ENCODE measurements around the gene DNAH5. TPM values are rescaled to one million over a fixed set of nuclear protein-coding genes. Genes with fewer than 3 reads are reported as not detected.

Gene DNAH5
- total RNA-seq, 2 experiments from 2014 or later: not detected

DNA sequence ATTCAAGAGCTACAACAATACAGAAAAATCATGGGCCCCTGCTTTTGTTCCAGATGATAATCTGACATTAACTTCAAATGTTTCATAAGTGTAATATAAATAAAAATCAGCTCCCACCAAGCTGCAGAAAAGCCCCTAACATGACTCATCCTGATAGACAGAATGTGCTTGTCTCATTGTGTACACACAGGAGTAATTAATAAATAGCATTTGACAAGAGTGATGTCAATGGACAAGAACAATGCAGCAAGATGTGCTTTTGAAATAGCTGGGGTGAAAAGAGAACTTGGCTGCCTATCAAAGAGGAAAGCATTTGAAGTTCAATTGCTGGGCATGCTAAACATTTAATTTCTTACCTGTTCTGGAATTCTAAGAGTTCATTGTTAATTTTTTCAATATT, 79.2 kb downstream of the DNAH5 start:
- H3K27me3 Mint-ChIP-seq: no peaks in the 10 kb centered on the region
- H3K27ac ChIP-seq (ENCODE audit: low read depth in 1 of 2, low read length in 2 of 2): no peak overlapping the region
- no peak overlapping the region for H3K27ac Mint-ChIP-seq
- intact Hi-C loops (cut with DNase I, micrococcal nuclease): no loop called here
- ChIA-PET POLR2A (no interaction called here), CTCF (interaction anchor here (1.2 kb wide), 1 partner anchor 43 kb away, joined by 3 read pairs; no protein-coding TSS in a partner anchor)
- ATAC-seq (ENCODE audit: poor library complexity): no peak
- no peak overlapping the region for H3K4me3 Mint-ChIP-seq
- H3K4me1 ChIP-seq (ENCODE audit: insufficient read depth, low read length): no peaks in the 10 kb centered on the region
- H3K27me3 ChIP-seq (ENCODE audit: control insufficient read depth in 1 of 2, insufficient read depth in 2 of 2, low read length in 2 of 2): no peaks in the 10 kb centered on the region
- no peaks in the 10 kb centered on the region for H3K36me3 ChIP-seq (ENCODE audit: insufficient read depth, low read length)
- H3K4me3 ChIP-seq (ENCODE audit: low read length): no peak overlapping the region
- DNase-seq: no peak
- H3K36me3 Mint-ChIP-seq (ENCODE audit: low read depth): no peaks in the 10 kb centered on the region
- no peaks in the 10 kb centered on the region for H3K4me1 Mint-ChIP-seq (ENCODE audit: low read depth)
- peaks cover 0 to 4% of the 10 kb centered on the region in 2 experiments for H3K9me3 ChIP-seq (ENCODE audit: control insufficient read depth in 1 of 2, insufficient read depth in 1 of 2, low read length in 2 of 2)
- H3K9me3 Mint-ChIP-seq: peaks cover 8% of the 10 kb centered on the region
- TF ChIP-seq, protein P1, sequence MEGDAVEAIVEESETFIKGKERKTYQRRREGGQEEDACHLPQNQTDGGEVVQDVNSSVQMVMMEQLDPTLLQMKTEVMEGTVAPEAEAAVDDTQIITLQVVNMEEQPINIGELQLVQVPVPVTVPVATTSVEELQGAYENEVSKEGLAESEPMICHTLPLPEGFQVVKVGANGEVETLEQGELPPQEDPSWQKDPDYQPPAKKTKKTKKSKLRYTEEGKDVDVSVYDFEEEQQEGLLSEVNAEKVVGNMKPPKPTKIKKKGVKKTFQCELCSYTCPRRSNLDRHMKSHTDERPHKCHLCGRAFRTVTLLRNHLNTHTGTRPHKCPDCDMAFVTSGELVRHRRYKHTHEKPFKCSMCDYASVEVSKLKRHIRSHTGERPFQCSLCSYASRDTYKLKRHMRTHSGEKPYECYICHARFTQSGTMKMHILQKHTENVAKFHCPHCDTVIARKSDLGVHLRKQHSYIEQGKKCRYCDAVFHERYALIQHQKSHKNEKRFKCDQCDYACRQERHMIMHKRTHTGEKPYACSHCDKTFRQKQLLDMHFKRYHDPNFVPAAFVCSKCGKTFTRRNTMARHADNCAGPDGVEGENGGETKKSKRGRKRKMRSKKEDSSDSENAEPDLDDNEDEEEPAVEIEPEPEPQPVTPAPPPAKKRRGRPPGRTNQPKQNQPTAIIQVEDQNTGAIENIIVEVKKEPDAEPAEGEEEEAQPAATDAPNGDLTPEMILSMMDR (IDR thresholded peaks at IDR 0.05): no peak

DNA sequence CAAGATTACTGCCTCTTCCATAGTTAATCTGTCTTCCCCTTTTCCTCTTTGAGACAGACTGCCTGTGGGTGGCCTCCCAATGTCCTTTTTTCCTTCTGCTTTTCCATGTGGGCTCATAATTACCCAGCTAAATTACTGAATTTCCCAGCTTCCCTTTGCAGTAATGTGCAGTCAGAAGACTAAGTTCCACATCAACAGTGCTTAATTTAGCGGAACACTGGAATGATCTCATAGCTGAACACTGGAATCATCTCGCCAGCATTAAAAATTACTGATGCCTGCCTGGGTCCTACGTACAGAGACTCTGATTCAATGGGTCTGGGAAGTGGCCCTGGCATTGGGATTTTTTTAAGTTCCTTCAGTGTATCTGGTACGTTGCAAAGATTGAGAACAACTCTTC, 84.3 kb downstream of the DNAH5 start:
- no peak overlapping the region for H3K27ac ChIP-seq (ENCODE audit: low read depth in 1 of 2, low read length in 2 of 2)
- TF ChIP-seq, protein P1 (IDR thresholded peaks at IDR 0.05): no peak
- intact Hi-C loops (cut with DNase I, micrococcal nuclease): no loop called here
- peaks cover 0 to 4% of the 10 kb centered on the region in 2 experiments for H3K9me3 ChIP-seq (ENCODE audit: control insufficient read depth in 1 of 2, insufficient read depth in 1 of 2, low read length in 2 of 2)
- Mint-ChIP-seq H3K27me3 (no peaks in the 10 kb centered on the region), H3K4me1 (ENCODE audit: low read depth) (no peaks in the 10 kb centered on the region), H3K9me3 (peaks cover 15% of the 10 kb centered on the region), H3K4me3 (no peak overlapping the region), H3K36me3 (ENCODE audit: low read depth) (no peaks in the 10 kb centered on the region), H3K27ac (no peak overlapping the region)
- H3K4me3 ChIP-seq (ENCODE audit: low read length): no peak overlapping the region
- POLR2A ChIA-PET: no interaction called here
- no peaks in the 10 kb centered on the region for H3K36me3 ChIP-seq (ENCODE audit: insufficient read depth, low read length)
- CTCF ChIA-PET: no interaction called here
- no peaks in the 10 kb centered on the region for H3K27me3 ChIP-seq (ENCODE audit: control insufficient read depth in 1 of 2, insufficient read depth in 2 of 2, low read length in 2 of 2)
- no peak for DNase-seq
- ATAC-seq (ENCODE audit: poor library complexity): no peak
- no peaks in the 10 kb centered on the region for H3K4me1 ChIP-seq (ENCODE audit: insufficient read depth, low read length)

DNA sequence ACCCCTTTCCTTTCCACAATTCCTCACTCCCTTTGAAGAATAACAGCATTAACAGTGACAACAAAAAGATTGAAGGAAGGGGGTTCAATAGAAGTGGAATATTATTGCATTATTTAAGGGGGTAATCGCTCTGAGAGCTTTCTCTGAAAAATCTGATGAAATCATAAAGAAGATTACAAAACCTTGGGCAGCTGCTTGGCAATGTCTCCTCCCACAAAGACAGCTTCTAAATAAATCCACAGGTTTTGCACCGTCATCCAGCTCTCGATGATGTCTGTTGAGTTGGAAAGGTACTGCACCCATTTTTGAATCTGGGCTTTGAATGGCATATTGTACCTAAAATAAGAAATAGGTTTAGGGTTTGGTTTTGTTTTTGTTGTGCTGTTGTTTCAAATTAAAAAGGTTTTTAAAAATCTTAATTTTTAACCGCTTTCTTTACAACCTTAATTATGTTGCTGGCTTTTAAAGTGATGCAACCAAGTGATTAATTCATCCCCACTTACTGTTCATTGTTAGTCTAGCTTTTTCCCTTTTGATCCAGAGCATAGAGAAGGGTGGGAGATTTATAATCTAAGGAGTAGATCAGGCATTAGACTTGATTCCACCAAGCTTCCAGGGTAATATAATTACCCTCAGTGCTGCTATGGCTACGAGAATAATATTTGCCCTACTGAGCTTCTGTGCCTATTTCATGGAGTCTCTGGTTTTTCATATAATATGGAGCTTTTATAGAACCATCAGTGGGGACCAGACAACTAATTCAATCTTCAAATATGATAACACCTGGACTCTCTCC, 85.0 kb downstream of the DNAH5 start:
- Histone ChIP-seq H3K9me3 (ENCODE audit: control insufficient read depth in 1 of 2, insufficient read depth in 1 of 2, low read length in 2 of 2) (peaks cover 0 to 4% of the 10 kb centered on the region in 2 experiments), H3K36me3 (ENCODE audit: insufficient read depth, low read length) (no peaks in the 10 kb centered on the region), H3K27ac (ENCODE audit: low read depth in 1 of 2, low read length in 2 of 2) (no peak overlapping the region), H3K27me3 (ENCODE audit: control insufficient read depth in 1 of 2, insufficient read depth in 2 of 2, low read length in 2 of 2) (no peaks in the 10 kb centered on the region), H3K4me1 (ENCODE audit: insufficient read depth, low read length) (no peaks in the 10 kb centered on the region), H3K4me3 (ENCODE audit: low read length) (no peak overlapping the region)
- no peaks in the 10 kb centered on the region for H3K27me3 Mint-ChIP-seq
- TF ChIP-seq, protein P1 (IDR thresholded peaks at IDR 0.05): no peak
- intact Hi-C loops (cut with DNase I, micrococcal nuclease): no loop called here
- no peak overlapping the region for H3K27ac Mint-ChIP-seq
- peaks cover 16% of the 10 kb centered on the region for H3K9me3 Mint-ChIP-seq
- POLR2A ChIA-PET: no interaction called here
- H3K4me1 Mint-ChIP-seq (ENCODE audit: low read depth): no peaks in the 10 kb centered on the region
- H3K36me3 Mint-ChIP-seq (ENCODE audit: low read depth): no peaks in the 10 kb centered on the region
- DNase-seq: no peak
- ATAC-seq (ENCODE audit: poor library complexity): no peak
- CTCF ChIA-PET: no interaction called here
- no peak overlapping the region for H3K4me3 Mint-ChIP-seq
